Fibroblast of villous mesenchyme (primary cell): ENCODE results near the gene CLGN. TPM values are rescaled to one million over a fixed set of nuclear protein-coding genes. Genes with fewer than 3 reads are reported as not detected.
A peak's percentile ranks its signal among the peaks of the same experiment; 100 is the strongest.

Source experiments
- DNase-seq: peaks from one replicate; pipeline ENCODE4 v3.0.0-alpha.2; 2010; ENCODE audit warnings: low read depth
- H3K4me3 ChIP-seq: 2 replicates; pipeline ENCODE4 v1.5.1; 2011; ENCODE audit warnings: low read depth, mild to moderate bottlenecking, low read length
- CTCF ChIP-seq: IDR thresholded peaks from 2 replicates; pipeline ENCODE4 v1.5.1; 2012; ENCODE audit warnings: low read depth, mild to moderate bottlenecking, low read length; ENCODE audit not compliant: insufficient read depth
- total RNA-seq: library from RNA; depleted of rRNA; stranded (reverse); fragments of >200 nt; gene quantifications from 2 replicates; pipeline ENCODE4 v1.2.3, GENCODE V29; 2012

The CLGN gene
- total RNA-seq, 1 donor = 1.7 TPM

GRCh38 chr4:140363558-140363957 is 63.9 kb downstream of the CLGN start:
- no peak for DNase-seq
- no peak for TF ChIP-seq CTCF
- H3K4me3 ChIP-seq = no peak overlapping the region

- TF ChIP-seq CTCF = no peak
- H3K4me3 ChIP-seq = no peak overlapping the region
- DNase-seq = no peak
Measured at GRCh38 chr4:140363051-140363450, 64.4 kb downstream of the CLGN start.

GRCh38 chr4:140361099-140361498 is 66.3 kb downstream of the CLGN start:
- no peak for TF ChIP-seq CTCF
- H3K4me3 ChIP-seq = no peak overlapping the region
- DNase-seq = no peak

- H3K4me3 ChIP-seq = no peak overlapping the region
- peak; percentile 80 for DNase-seq
- peak; percentile 75 for TF ChIP-seq CTCF
Measured at GRCh38 chr4:140359562-140360427, 67.7 kb downstream of the CLGN start.

GRCh38 chr4:140358281-140358680 is 69.2 kb downstream of the CLGN start:
- no peak for DNase-seq
- H3K4me3 ChIP-seq = no peak overlapping the region
- TF ChIP-seq CTCF = no peak

- TF ChIP-seq CTCF = no peak
- no peak overlapping the region for H3K4me3 ChIP-seq
- DNase-seq = no peak
Measured at GRCh38 chr4:140357868-140358267, 69.6 kb downstream of the CLGN start.
